ENCODE measurements around the gene CEP192.

- TF ChIP-seq CTCF (IDR thresholded peaks at IDR 0.05; ENCODE audit: low read depth, low read length, poor library complexity, severe bottlenecking) (no peak), EZH2phosphoT487 (IDR thresholded peaks at IDR 0.05; ENCODE audit: borderline replicate concordance, low read length) (no peak)
These were observed 13.2 kb downstream of the CEP192 start for GRCh38 chr18:13004396-13004795.
